Tibial nerve (tissue), 4 donors: ENCODE results near the gene MYO1D.

Experiments
- CTCF ChIP-seq, 5 experiments: fragments of 200-600 bp in 3 of 5; fragments of 450-650 bp in 2 of 5; sonication (generic) in 3 of 5; IDR thresholded peaks; one replicate each; pipeline ENCODE4 v1.5.1; 2016 to 2019; ENCODE audit warnings: antibody characterized with exemption in 5 of 5, mild to moderate bottlenecking in 3 of 5, moderate library complexity in 2 of 5
- EP300 ChIP-seq, 2 donors: sonication (generic); formaldehyde crosslinking; IDR thresholded peaks; one replicate each; pipeline ENCODE4 v1.6.1; 2017; ENCODE audit warnings: antibody characterized with exemption in 2 of 2, mild to moderate bottlenecking in 1 of 2
- POLR2A ChIP-seq, 2 donors: fragments of 450-650 bp; IDR thresholded peaks; one replicate each; pipeline ENCODE4 v1.6.1; 2017; ENCODE audit warnings: antibody characterized with exemption in 2 of 2, mild to moderate bottlenecking in 2 of 2, moderate library complexity in 2 of 2

- TF ChIP-seq CTCF (IDR thresholded peaks at IDR 0.05) = no peak
- TF ChIP-seq POLR2A (IDR thresholded peaks at IDR 0.05) = no peak
- no peak for TF ChIP-seq EP300 (IDR thresholded peaks at IDR 0.05)
These were observed 383.4 kb downstream of the MYO1D start for GRCh38 chr17:32493571-32493970.
